Gastroesophageal sphincter (tissue), 4 donors: ENCODE measurements around the gene SLC29A2. TPM values are rescaled to one million over a fixed set of nuclear protein-coding genes. Genes with fewer than 3 reads are reported as not detected.
A peak's percentile ranks its signal among the peaks of the same experiment; 100 is the strongest.

Source experiments
- ATAC-seq: fragments of 150-250 bp; one replicate; pipeline ENCODE4 v1.9.1; 2016; ENCODE audit warnings: mild to moderate bottlenecking, moderate library complexity
- H3K27ac ChIP-seq, 4 donors: fragments of 200-600 bp; sonication (generic) in 3 of 4; 1 replicate in 3 of 4; 2 replicates in 1 of 4; pipeline ENCODE4 v1.5.1; 2016 to 2019
- H3K27me3 ChIP-seq: fragments of 200-600 bp; sonication (generic); one replicate; pipeline ENCODE4 v1.5.1; 2019
- H3K36me3 ChIP-seq, 2 donors: fragments of 200-600 bp; sonication (generic); one replicate each; pipeline ENCODE4 v1.5.1; 2019; ENCODE audit warnings: control low read depth in 1 of 2
- H3K4me1 ChIP-seq, 3 donors: fragments of 200-600 bp; sonication (generic); 1 replicate in 2 of 3; 2 replicates in 1 of 3; pipeline ENCODE4 v1.5.1; 2016 to 2019; ENCODE audit warnings: control low read depth in 2 of 3
- H3K4me3 ChIP-seq, 2 donors: fragments of 200-600 bp; sonication (generic); one replicate each; pipeline ENCODE4 v1.5.1; 2019; ENCODE audit warnings: mild to moderate bottlenecking in 1 of 2, moderate library complexity in 1 of 2
- H3K9me3 ChIP-seq, 3 donors: fragments of 200-600 bp; sonication (generic); one replicate each; pipeline ENCODE4 v1.5.1; 2017 to 2019; ENCODE audit warnings: control low read depth in 2 of 3
- EP300 ChIP-seq: sonication (generic); formaldehyde crosslinking; IDR thresholded peaks from one replicate; pipeline ENCODE4 v1.6.1; 2017; ENCODE audit warnings: antibody characterized with exemption, mild to moderate bottlenecking
- POLR2A ChIP-seq, 2 donors: fragments of 450-650 bp; IDR thresholded peaks; one replicate each; pipeline ENCODE4 v1.6.1; 2017; ENCODE audit warnings: antibody characterized with exemption in 2 of 2, mild to moderate bottlenecking in 2 of 2, moderate library complexity in 1 of 2
- POLR2AphosphoS5 ChIP-seq: sonication (generic); formaldehyde crosslinking; IDR thresholded peaks from one replicate; pipeline ENCODE4 v1.6.1; 2017; ENCODE audit warnings: antibody characterized with exemption
- WGBS, 2 donors: methylation state at CpG; one replicate each; pipeline ENCODE4 v1.1.5; 2018; ENCODE audit warnings: low coverage in 1 of 2; 5-methylcytosine and 5-hydroxymethylcytosine counted together
- total RNA-seq, 4 donors: library from RNA; depleted of rRNA; stranded (reverse); fragments of >200 nt; gene quantifications; one replicate each; pipeline ENCODE4 v1.1.0, GENCODE V29; 2016
- TF ChIP-seq, protein P1 (sequence below), 4 experiments: fragments of 200-600 bp in 2 of 4; fragments of 450-650 bp in 2 of 4; sonication (generic) in 1 of 4; IDR thresholded peaks; one replicate each; pipeline ENCODE4 v1.5.1; 2017 to 2019; ENCODE audit warnings: antibody characterized with exemption in 4 of 4, mild to moderate bottlenecking in 2 of 4, moderate library complexity in 2 of 4

The SLC29A2 gene
- total RNA-seq, 4 donors from 2014 or later: 0.27 to 3.2 (median 1.2) TPM

DNA sequence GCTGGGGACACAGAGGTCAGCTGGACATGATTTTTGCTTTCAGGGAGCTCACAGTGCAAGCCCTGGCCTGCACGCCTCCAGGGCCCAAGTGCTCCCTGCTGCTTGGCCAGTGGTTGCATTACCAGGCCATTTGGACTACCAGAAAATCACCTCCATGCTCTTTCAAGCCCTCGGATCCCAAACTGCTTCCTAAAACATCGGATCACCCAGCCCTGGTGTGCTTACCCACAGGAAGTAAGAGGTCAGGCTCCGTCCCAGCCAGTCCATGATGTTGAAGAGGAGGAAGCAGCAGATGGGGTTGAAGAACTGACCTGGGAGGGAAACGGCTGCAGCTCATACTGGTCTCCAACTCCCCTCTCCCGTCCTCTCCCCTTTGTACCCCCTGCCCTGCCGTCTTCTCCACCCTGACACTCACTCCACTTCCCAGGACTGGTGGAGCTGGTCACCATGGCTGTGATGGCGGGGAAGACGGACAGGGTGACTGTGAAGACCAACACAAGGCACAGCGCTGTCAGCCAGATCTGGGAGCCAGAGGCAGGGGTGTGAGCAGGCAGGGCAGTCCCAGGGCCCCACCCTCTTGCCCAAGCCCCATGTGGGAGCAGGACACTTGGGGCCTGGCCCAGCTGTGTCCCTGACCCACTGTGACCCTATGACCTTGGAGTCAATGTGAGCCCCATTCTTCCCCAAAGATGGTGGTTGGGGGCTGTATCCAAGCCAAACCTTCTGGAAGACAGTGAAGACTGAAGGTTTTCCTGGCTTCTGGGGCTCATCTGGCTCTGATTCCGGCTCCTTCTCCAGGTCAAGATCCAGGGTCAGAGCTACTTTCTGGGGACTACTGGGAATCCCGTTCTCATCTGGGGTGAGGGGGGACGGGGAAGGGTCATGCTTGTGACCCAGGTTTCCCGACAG lies 5.6 kb downstream of the SLC29A2 start:
- no peaks in the 10 kb centered on the region for H3K9me3 ChIP-seq
- no peak overlapping the region for H3K4me3 ChIP-seq
- no peak for ATAC-seq
- H3K27ac ChIP-seq: no peak overlapping the region
- no peaks in the 10 kb centered on the region for H3K27me3 ChIP-seq
- TF ChIP-seq EP300 (no peak), POLR2A (IDR thresholded peaks at IDR 0.05) (no peak), POLR2AphosphoS5 (no peak)
- TF ChIP-seq, protein P1, sequence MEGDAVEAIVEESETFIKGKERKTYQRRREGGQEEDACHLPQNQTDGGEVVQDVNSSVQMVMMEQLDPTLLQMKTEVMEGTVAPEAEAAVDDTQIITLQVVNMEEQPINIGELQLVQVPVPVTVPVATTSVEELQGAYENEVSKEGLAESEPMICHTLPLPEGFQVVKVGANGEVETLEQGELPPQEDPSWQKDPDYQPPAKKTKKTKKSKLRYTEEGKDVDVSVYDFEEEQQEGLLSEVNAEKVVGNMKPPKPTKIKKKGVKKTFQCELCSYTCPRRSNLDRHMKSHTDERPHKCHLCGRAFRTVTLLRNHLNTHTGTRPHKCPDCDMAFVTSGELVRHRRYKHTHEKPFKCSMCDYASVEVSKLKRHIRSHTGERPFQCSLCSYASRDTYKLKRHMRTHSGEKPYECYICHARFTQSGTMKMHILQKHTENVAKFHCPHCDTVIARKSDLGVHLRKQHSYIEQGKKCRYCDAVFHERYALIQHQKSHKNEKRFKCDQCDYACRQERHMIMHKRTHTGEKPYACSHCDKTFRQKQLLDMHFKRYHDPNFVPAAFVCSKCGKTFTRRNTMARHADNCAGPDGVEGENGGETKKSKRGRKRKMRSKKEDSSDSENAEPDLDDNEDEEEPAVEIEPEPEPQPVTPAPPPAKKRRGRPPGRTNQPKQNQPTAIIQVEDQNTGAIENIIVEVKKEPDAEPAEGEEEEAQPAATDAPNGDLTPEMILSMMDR (IDR thresholded peaks at IDR 0.05): no peak
- no peaks in the 10 kb centered on the region for H3K36me3 ChIP-seq
- 51% methylated on average over 5 of the region's 14 CpGs; no CpG with 5 or more reads in 1 of the 2 donors for WGBS, 2 donors
- H3K4me1 ChIP-seq: peaks cover 0 to 10% (median 2%) of the 10 kb centered on the region in 3 donors

DNA sequence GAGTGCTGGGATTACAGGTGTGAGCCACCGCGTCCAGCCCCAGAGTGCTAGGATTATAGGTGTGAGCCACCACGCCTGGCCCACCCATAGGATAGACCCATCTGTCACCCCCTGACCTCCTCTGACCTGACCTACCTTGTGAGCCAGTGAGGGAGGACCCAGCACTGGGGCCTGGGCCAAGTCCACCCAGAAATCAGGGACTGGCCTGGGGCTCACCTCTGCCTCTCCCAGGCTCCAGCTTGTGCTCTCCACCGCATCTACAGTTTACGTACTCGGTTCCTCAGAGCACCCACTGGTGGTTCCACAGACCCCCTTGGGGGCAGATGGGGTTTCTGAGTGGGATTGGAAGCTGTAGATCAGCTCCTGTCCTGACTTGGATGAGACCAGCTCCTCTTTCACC lies 6.4 kb downstream of the SLC29A2 start:
- Histone ChIP-seq H3K4me3 (no peak overlapping the region), H3K27me3 (no peaks in the 10 kb centered on the region), H3K27ac (no peak overlapping the region), H3K4me1 (peaks cover 0 to 4% (median 0%) of the 10 kb centered on the region in 3 donors), H3K9me3 (no peaks in the 10 kb centered on the region), H3K36me3 (no peaks in the 10 kb centered on the region)
- no peak for ATAC-seq
- 90 to 100% methylated on average over 2 to 3 of the region's 6 CpGs for WGBS, 2 donors
- TF ChIP-seq EP300: no peak
- no peak for TF ChIP-seq POLR2A (IDR thresholded peaks at IDR 0.05)
- TF ChIP-seq, protein P1 (IDR thresholded peaks at IDR 0.05): no peak
- TF ChIP-seq POLR2AphosphoS5: no peak

DNA sequence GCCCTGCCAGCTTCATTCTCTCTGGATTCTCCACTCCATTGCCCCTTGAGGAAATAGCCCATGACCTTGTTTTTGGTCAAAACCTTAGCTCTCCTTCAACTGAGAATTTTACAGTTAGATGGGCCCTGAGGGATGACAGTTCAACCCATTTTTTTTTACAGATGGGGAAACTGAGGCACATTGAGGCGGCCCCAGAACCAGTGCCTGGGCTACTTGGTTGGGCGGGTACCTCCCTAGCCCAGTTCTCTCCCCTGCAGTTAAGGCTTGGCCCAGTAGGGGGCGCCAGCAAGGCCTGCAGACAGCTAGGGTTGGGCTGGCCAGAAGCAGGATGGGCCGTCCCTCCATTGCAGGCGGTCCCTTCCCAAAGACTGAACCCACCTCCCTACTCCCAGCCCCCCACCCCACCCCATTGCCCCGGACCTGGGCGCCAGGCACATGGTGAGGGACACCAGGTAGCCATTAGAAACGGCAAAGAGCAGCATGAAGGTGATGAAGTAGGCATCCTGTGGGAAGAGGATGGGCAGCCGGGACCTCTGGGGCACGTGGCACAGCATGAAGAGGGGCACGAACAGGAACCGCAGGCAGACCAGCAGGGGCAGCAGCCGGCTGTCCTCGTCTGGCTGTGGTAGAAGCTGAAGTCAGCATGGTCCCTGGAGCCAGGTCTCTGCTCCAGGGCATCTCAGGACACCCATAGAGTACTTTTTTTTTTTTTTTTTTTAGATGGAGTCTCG lies 7.6 kb downstream of the SLC29A2 start:
- WGBS, 2 donors: 60 to 65% methylated on average over 5 to 8 of the region's 15 CpGs
- ATAC-seq: no peak
- H3K4me1 ChIP-seq: no peaks in the 10 kb centered on the region

DNA sequence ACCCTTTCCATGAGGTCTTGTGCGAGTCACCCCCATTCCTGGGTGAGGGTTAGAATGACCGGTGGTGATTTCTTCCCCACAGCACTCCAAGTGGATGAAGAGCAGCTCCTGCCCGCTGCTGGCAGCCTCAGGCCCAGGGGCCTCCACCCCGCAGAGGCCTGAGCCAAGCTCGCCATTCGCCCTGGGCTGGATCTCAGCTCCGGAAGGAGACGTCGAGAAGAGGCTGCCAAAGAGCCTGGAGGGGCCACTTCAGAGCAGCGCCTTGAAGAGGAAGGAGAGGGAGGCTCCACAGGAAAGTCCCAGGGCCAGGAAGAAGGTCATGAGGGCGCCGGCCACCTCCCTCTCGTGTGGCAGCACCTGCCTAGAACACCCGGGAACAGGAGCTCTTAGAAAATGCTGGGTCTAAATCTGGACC lies 8.4 kb downstream of the SLC29A2 start:
- 90% methylated on average over 5 of the region's 14 CpGs; no CpG with 5 or more reads in 1 of the 2 donors for WGBS, 2 donors
- H3K27ac ChIP-seq: no peak overlapping the region
- H3K36me3 ChIP-seq: no peaks in the 10 kb centered on the region
- no peak overlapping the region for H3K4me3 ChIP-seq
- H3K4me1 ChIP-seq: no peaks in the 10 kb centered on the region
- no peaks in the 10 kb centered on the region for H3K27me3 ChIP-seq
- no peaks in the 10 kb centered on the region for H3K9me3 ChIP-seq
- TF ChIP-seq, protein P1 (IDR thresholded peaks at IDR 0.05): no peak
- no peak for TF ChIP-seq EP300
- no peak for TF ChIP-seq POLR2AphosphoS5
- TF ChIP-seq POLR2A (IDR thresholded peaks at IDR 0.05): no peak
- ATAC-seq: peak; percentile 40

More for the DNA sequence above, 7.6 kb downstream of the SLC29A2 start:
- no peaks in the 10 kb centered on the region for H3K27me3 ChIP-seq
- no peaks in the 10 kb centered on the region for H3K36me3 ChIP-seq
- H3K9me3 ChIP-seq: no peaks in the 10 kb centered on the region
- H3K27ac ChIP-seq: no peak overlapping the region
- H3K4me3 ChIP-seq: no peak overlapping the region
- TF ChIP-seq, protein P1 (IDR thresholded peaks at IDR 0.05): peak in 1 of 4 experiments; percentile 46
- TF ChIP-seq POLR2AphosphoS5: no peak
- TF ChIP-seq POLR2A (IDR thresholded peaks at IDR 0.05): no peak
- TF ChIP-seq EP300: no peak
